ENCODE measurements around the gene ABHD8.

The ABHD8 gene

DNA sequence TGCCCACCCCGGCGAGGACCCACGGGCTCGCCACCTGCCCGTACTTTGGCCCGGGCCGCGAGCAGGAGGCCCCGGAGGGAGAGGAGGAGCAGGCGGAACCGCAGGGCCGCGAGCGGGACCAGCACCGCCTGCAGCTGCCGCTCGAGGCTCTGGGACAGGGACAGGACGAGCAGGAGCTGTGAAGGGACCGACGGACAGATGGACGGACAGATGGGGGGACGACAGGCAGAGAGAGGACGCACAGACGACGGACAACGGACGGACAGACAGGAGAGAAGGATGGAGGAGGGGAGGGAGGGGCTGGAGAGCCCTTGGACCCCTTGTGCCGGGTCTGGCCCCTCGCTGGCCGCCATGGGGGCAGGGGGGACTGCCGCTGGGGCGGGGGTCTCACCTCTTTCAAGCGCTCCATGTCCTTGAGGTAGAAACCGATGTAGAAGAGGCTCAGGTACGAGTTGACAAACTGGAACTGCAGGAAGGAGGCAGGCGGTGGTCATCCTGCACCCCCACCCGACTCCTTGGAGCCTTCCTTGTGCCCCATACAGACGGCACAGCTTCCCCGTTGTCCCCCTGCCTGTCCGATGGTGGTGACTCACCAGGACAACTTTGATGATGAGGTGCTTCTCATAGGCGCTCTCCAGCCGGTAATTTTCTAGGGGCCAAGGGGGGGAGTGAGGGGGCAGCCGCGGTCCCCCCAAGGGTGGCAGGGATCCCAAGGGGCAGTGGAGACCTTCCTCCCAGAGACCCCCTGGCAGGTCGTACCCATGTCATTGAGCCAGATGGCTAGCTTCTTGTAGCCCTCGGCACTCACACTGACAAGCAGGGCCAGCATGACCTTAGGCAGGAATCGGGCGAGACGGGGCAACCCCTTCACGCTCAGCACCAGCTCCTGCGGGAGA, 26.4 kb upstream of the ABHD8 start:
- H3K27ac ChIP-seq (ENCODE audit: insufficient read depth in 1 of 2, low read depth in 1 of 2, low read length in 2 of 2, poor library complexity in 1 of 2, severe bottlenecking in 2 of 2): no peak overlapping the region
- peaks cover 0 to 12% (median 0%) of the 10 kb centered on the region in 5 experiments for H3K27me3 ChIP-seq (replicated peaks in 2 of 5; ENCODE audit: control insufficient read depth in 4 of 5, insufficient read depth in 5 of 5, low read length in 4 of 5)

GRCh38 chr19:17328517-17329365, 25.5 kb upstream of the ABHD8 start:
- CTCF ChIA-PET: interaction anchor here (1.3 kb wide), 1 partner anchor 17 kb away, joined by 4 read pairs; no protein-coding TSS in a partner anchor
- peak overlapping the region in 5 of 7 experiments; percentile 16 to 74 (median 59) for H3K4me3 ChIP-seq (ENCODE audit: control insufficient read depth in 1 of 7, extremely low read depth in 1 of 7, insufficient read depth in 4 of 7, low read depth in 2 of 7, low read length in 6 of 7)

More for the DNA sequence above, 26.4 kb upstream of the ABHD8 start:
- H3K4me1 ChIP-seq (ENCODE audit: control extremely low read depth in 1 of 4, control insufficient read depth in 4 of 4, insufficient read depth in 4 of 4, low read length in 3 of 4): peaks cover 0 to 31% (median 24%) of the 10 kb centered on the region in 4 experiments
- WGBS (ENCODE audit: insufficient coverage): 73% methylated on average over 49 of the region's 51 CpGs
- no peaks in the 10 kb centered on the region for H3K36me3 ChIP-seq (ENCODE audit: control insufficient read depth in 4 of 4, insufficient read depth in 4 of 4, low read length in 3 of 4)
- H3K4me3 ChIP-seq (ENCODE audit: control insufficient read depth in 1 of 7, extremely low read depth in 1 of 7, insufficient read depth in 4 of 7, low read depth in 2 of 7, low read length in 6 of 7): peak overlapping the region in 2 of 7 experiments; percentile 46 to 63
- POLR2A ChIA-PET: interaction anchor here (0.5 kb wide), 1 partner anchor 395 kb away, joined by 3 read pairs; no protein-coding TSS in a partner anchor
- CTCF ChIA-PET: interaction anchor here (1.4 to 1.6 kb wide), 2 partner anchors 16 to 23 kb away, joined by 4 to 8 read pairs; no protein-coding TSS in a partner anchor
- DNase-seq: no peak
- H3K9me3 ChIP-seq (ENCODE audit: control extremely low read depth in 1 of 5, control insufficient read depth in 4 of 5, insufficient read depth in 2 of 5, low read depth in 1 of 5, low read length in 4 of 5): no peaks in the 10 kb centered on the region

DNA sequence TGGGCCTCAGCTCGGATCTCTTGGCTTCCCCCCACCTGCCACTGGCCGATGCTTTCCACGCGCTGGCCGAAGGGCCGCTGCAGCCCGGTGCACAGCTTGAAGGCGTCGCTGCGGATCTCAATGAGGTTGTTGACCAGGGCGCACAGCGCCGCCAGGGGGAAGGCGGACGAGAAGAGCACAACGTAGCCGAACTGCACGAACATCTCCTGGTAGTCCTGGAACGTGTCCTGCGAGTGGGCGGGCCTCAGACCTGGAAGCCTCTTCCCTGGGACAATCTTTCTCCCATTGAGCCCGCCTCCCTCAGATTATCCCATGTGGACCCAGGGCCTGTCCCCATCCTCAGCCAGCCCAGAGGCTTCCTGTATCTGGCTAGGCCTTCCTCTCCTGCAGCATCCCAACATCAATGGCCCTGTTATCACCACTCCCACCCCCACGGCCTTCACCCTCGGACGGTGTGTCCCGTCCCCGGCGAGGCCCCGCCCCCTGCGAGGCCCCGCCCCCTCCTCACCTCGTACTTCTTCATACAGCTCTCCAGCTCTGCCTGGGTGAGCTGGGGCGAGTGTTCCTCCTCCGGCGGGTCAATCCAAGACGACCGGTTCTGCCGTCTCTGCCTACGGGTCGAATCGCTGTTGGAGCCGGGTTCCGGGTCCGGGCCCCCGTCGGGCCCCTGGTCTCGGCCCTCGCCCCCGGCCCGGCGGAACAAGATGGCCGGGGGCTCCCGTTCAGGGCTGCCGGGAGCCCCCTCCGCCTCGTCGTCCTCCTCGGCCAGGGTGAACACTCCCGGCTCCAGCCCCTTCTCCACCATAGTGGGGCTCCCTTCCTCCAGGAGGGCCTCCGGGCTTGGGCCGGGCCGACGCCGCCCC, 24.7 kb upstream of the ABHD8 start:
- 42% methylated on average over 50 of the region's 64 CpGs for WGBS (ENCODE audit: insufficient coverage)
- H3K36me3 ChIP-seq (ENCODE audit: control insufficient read depth in 4 of 4, insufficient read depth in 4 of 4, low read length in 3 of 4): no peaks in the 10 kb centered on the region
- H3K9me3 ChIP-seq (ENCODE audit: control extremely low read depth in 1 of 5, control insufficient read depth in 4 of 5, insufficient read depth in 2 of 5, low read depth in 1 of 5, low read length in 4 of 5): no peaks in the 10 kb centered on the region
- H3K4me3 ChIP-seq (ENCODE audit: control insufficient read depth in 1 of 7, extremely low read depth in 1 of 7, insufficient read depth in 4 of 7, low read depth in 2 of 7, low read length in 6 of 7): peak overlapping the region in 6 of 7 experiments; percentile 16 to 74 (median 56)
- H3K27ac ChIP-seq (ENCODE audit: insufficient read depth in 1 of 2, low read depth in 1 of 2, low read length in 2 of 2, poor library complexity in 1 of 2, severe bottlenecking in 2 of 2): peak overlapping the region in 1 of 2 experiments; percentile 34
- POLR2A ChIA-PET: interaction anchor here (2.0 kb wide), 1 partner anchor 18 kb away, joined by 6 read pairs; the partner anchor contains the start of gene DDA1
- peak in 2 of 3 donors; percentile 59 to 65 for DNase-seq
- peaks cover 0 to 12% (median 0%) of the 10 kb centered on the region in 5 experiments for H3K27me3 ChIP-seq (replicated peaks in 2 of 5; ENCODE audit: control insufficient read depth in 4 of 5, insufficient read depth in 5 of 5, low read length in 4 of 5)
- H3K4me1 ChIP-seq (ENCODE audit: control extremely low read depth in 1 of 4, control insufficient read depth in 4 of 4, insufficient read depth in 4 of 4, low read length in 3 of 4): peaks cover 0 to 25% (median 19%) of the 10 kb centered on the region in 4 experiments
- CTCF ChIA-PET: interaction anchor here (0.7 to 1.3 kb wide), 3 partner anchors 14 to 64 kb away, joined by 3 to 4 read pairs (median 3); no protein-coding TSS in a partner anchor

More at GRCh38 chr19:17328517-17329365, 25.5 kb upstream of the ABHD8 start:
- Histone ChIP-seq H3K36me3 (ENCODE audit: control insufficient read depth in 4 of 4, insufficient read depth in 4 of 4, low read length in 3 of 4) (no peaks in the 10 kb centered on the region), H3K4me1 (ENCODE audit: control extremely low read depth in 1 of 4, control insufficient read depth in 4 of 4, insufficient read depth in 4 of 4, low read length in 3 of 4) (peaks cover 0 to 27% (median 19%) of the 10 kb centered on the region in 4 experiments), H3K27me3 (replicated peaks in 2 of 5; ENCODE audit: control insufficient read depth in 4 of 5, insufficient read depth in 5 of 5, low read length in 4 of 5) (peaks cover 0 to 12% (median 0%) of the 10 kb centered on the region in 5 experiments), H3K27ac (ENCODE audit: insufficient read depth in 1 of 2, low read depth in 1 of 2, low read length in 2 of 2, poor library complexity in 1 of 2, severe bottlenecking in 2 of 2) (peak overlapping the region in 1 of 2 experiments; percentile 34), H3K9me3 (ENCODE audit: control extremely low read depth in 1 of 5, control insufficient read depth in 4 of 5, insufficient read depth in 2 of 5, low read depth in 1 of 5, low read length in 4 of 5) (no peaks in the 10 kb centered on the region)
- DNase-seq: peak in 2 of 3 donors; percentile 52 to 64
- POLR2A ChIA-PET: interaction anchor here (0.5 kb wide), 1 partner anchor 396 kb away, joined by 3 read pairs; no protein-coding TSS in a partner anchor
- WGBS (ENCODE audit: insufficient coverage): 4% methylated on average over 68 of the region's 94 CpGs

DNA sequence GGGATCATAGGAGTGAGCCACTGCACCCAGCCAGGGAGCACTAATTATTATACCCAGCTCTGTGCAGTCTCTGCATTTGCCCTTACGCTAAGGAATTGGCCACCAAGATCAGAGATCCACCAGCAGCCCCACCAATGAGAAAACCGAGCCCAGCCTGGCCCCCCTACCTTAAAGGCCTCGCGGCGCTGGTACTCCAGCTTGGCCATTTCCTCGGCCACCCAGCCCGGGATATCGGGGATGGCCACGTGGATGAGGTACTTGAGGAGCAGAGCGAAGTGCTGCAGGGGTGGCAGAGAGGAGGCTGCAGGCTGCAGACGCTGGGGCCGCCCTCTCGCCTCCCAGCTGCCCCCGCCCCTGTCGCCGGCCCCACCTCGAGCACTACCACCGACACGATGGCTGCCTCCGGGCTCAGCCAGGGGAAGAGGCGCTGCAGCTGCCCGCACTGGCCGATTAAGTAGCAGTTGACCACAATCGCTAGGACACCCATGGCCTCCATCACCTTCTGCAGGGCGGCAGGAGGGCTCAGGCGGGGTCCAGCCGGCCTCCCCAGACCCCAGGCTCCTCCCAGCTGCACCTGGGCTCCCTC, 23.9 kb upstream of the ABHD8 start:
- peaks cover 0 to 12% (median 0%) of the 10 kb centered on the region in 5 experiments for H3K27me3 ChIP-seq (replicated peaks in 2 of 5; ENCODE audit: control insufficient read depth in 4 of 5, insufficient read depth in 5 of 5, low read length in 4 of 5)
- peaks cover 0 to 7% (median 2%) of the 10 kb centered on the region in 4 experiments for H3K36me3 ChIP-seq (ENCODE audit: control insufficient read depth in 4 of 4, insufficient read depth in 4 of 4, low read length in 3 of 4)
- H3K4me1 ChIP-seq (ENCODE audit: control extremely low read depth in 1 of 4, control insufficient read depth in 4 of 4, insufficient read depth in 4 of 4, low read length in 3 of 4): peaks cover 0 to 24% (median 20%) of the 10 kb centered on the region in 4 experiments
- no peak overlapping the region for H3K4me3 ChIP-seq (ENCODE audit: control insufficient read depth in 1 of 7, extremely low read depth in 1 of 7, insufficient read depth in 4 of 7, low read depth in 2 of 7, low read length in 6 of 7)
- 94% methylated on average over 25 of the region's 27 CpGs for WGBS (ENCODE audit: insufficient coverage)
- POLR2A ChIA-PET: interaction anchor here (2.0 kb wide), 1 partner anchor 17 kb away, joined by 6 read pairs; the partner anchor contains the start of gene DDA1
- CTCF ChIA-PET: interaction anchor here (0.8 kb wide), 1 partner anchor 65 kb away, joined by 3 read pairs; no protein-coding TSS in a partner anchor
- H3K9me3 ChIP-seq (ENCODE audit: control extremely low read depth in 1 of 5, control insufficient read depth in 4 of 5, insufficient read depth in 2 of 5, low read depth in 1 of 5, low read length in 4 of 5): no peaks in the 10 kb centered on the region
- DNase-seq: no peak
- no peak overlapping the region for H3K27ac ChIP-seq (ENCODE audit: insufficient read depth in 1 of 2, low read depth in 1 of 2, low read length in 2 of 2, poor library complexity in 1 of 2, severe bottlenecking in 2 of 2)

GRCh38 chr19:17326595-17326966, 23.4 kb upstream of the ABHD8 start:
- H3K27ac ChIP-seq (ENCODE audit: insufficient read depth in 1 of 2, low read depth in 1 of 2, low read length in 2 of 2, poor library complexity in 1 of 2, severe bottlenecking in 2 of 2): no peak overlapping the region
- peaks cover 0 to 12% (median 0%) of the 10 kb centered on the region in 5 experiments for H3K27me3 ChIP-seq (replicated peaks in 2 of 5; ENCODE audit: control insufficient read depth in 4 of 5, insufficient read depth in 5 of 5, low read length in 4 of 5)
- no peaks in the 10 kb centered on the region for H3K9me3 ChIP-seq (ENCODE audit: control extremely low read depth in 1 of 5, control insufficient read depth in 4 of 5, insufficient read depth in 2 of 5, low read depth in 1 of 5, low read length in 4 of 5)
- H3K4me3 ChIP-seq (ENCODE audit: control insufficient read depth in 1 of 7, extremely low read depth in 1 of 7, insufficient read depth in 4 of 7, low read depth in 2 of 7, low read length in 6 of 7): no peak overlapping the region
- 93% methylated on average over 9 of the region's 11 CpGs for WGBS (ENCODE audit: insufficient coverage)
- H3K4me1 ChIP-seq (ENCODE audit: control extremely low read depth in 1 of 4, control insufficient read depth in 4 of 4, insufficient read depth in 4 of 4, low read length in 3 of 4): peaks cover 0 to 26% (median 20%) of the 10 kb centered on the region in 4 experiments
- ChIA-PET CTCF (no interaction called here), POLR2A (interaction anchor here (2.0 kb wide), 1 partner anchor 17 kb away, joined by 6 read pairs; the partner anchor contains the start of gene DDA1)
- peaks cover 0 to 13% (median 7%) of the 10 kb centered on the region in 4 experiments for H3K36me3 ChIP-seq (ENCODE audit: control insufficient read depth in 4 of 4, insufficient read depth in 4 of 4, low read length in 3 of 4)
- no peak for DNase-seq
